Measurements from ENCODE around the gene UROC1. TPM values are rescaled to one million over a fixed set of nuclear protein-coding genes. Genes with fewer than 3 reads are reported as not detected.
A peak's percentile ranks its signal among the peaks of the same experiment; 100 is the strongest.

Gene UROC1
- total and polyA plus RNA-seq, 2 of the 4 experiments (the other 2 are of a cell fraction): not detected

DNA sequence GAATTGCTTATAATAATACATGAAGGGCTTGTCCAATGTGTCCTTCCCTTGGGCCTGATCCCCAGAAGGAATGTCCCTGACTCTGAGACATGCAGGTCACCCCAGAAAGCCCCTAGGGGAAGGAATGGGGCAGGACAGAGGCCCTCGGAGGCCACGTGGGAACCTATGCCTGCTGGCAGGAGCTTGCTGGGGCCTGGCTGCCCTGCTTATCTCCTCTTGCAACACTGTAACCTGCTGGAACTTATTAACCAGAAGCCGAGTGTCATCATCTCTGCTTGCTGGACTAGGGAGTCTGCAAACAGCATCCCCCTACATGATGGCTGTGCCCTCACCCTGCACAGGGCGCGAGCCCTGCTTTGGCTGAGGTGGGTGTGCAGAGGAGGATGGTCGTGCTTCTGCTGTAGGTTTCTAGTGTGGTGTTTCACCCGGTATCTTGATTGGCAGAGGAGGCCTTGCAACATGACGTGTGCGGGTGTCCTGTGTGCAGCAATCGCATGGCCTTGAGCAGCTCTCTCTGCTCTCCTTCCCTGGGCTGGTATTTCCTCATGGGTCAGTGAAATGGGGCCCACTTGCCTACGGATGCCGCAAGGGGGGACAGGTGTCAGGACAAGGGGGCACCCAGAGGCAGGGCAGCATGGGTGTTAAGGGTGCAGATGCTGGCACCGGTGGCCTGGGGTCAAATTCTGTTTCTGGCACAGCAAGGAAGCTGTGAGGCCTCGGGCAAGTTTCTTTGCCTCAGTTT lies 11.4 kb upstream of the UROC1 start:
- H3K18ac ChIP-seq (ENCODE audit: low read depth, low read length): no peak overlapping the region
- no peak overlapping the region for H3K9ac ChIP-seq (ENCODE audit: low read depth, low read length)
- no peaks in the 10 kb centered on the region for H3K36me3 ChIP-seq (ENCODE audit: control insufficient read depth, insufficient read depth, low read length)
- no peak overlapping the region for H3K4me2 ChIP-seq (ENCODE audit: low read depth, low read length)
- no peak overlapping the region for H3K4ac ChIP-seq (ENCODE audit: low read depth, low read length)
- H2AK5ac ChIP-seq (ENCODE audit: low read depth, low read length): no peak overlapping the region
- no peak overlapping the region for H2BK20ac ChIP-seq (ENCODE audit: low read depth, low read length)
- no peaks in the 10 kb centered on the region; the same call in 1 of the 2 replicates for H3K9me1 ChIP-seq (ENCODE audit: insufficient read depth, low read length)
- no peak overlapping the region for H4K5ac ChIP-seq (ENCODE audit: low read depth, low read length)
- no peak for DNase-seq
- H2BK15ac ChIP-seq (ENCODE audit: low read depth, low read length): no peak overlapping the region
- no TSS peak for BruUV-seq (replicated peaks)
- H2BK5ac ChIP-seq (ENCODE audit: low read depth, low read length, poor library complexity, severe bottlenecking): no peak overlapping the region
- H2AK9ac ChIP-seq (replicated peaks; ENCODE audit: low read depth, low read length, poor library complexity): no peak overlapping the region
- no peak overlapping the region for H2BK120ac ChIP-seq (ENCODE audit: low read depth, low read length)
- no peaks in the 10 kb centered on the region; the same call in 1 of the 2 replicates for H3K4me1 ChIP-seq (ENCODE audit: control insufficient read depth, insufficient read depth, low read length)
- H2AFZ ChIP-seq (replicated peaks; ENCODE audit: low read length, poor library complexity): no peak overlapping the region
- ChIA-PET CTCF (no interaction called here), POLR2A (ENCODE audit: unreplicated experiment) (no interaction called here)
- no peaks in the 10 kb centered on the region for H4K20me1 ChIP-seq (ENCODE audit: insufficient read depth, low read length)
- peaks cover 35% of the 10 kb centered on the region for H3K27me3 ChIP-seq (ENCODE audit: control insufficient read depth, insufficient read depth, low read length)
- no peak overlapping the region for H4K91ac ChIP-seq (ENCODE audit: insufficient read depth, low read depth, low read length)
- 90% methylated on average over 4 of the region's 14 CpGs; no CpG with 5 or more reads in 1 of the 2 experiments for WGBS, 2 experiments (ENCODE audit: extremely low coverage in 2 of 2, insufficient read length in 1 of 2)
- no peak overlapping the region for H3K56ac ChIP-seq (ENCODE audit: extremely low read depth, insufficient read depth, low read length)
- intact Hi-C loops (cut with micrococcal nuclease) (no loop called here), dilution Hi-C loops (cut with HindIII; ENCODE audit: low sequenced_read_pairs, unreplicated experiment) (no loop called here), in situ Hi-C loops (cut with MboI; ENCODE audit: low sequenced_read_pairs) (loop anchor here (10.0 kb wide), 1 partner anchor 926 kb away; no protein-coding TSS in a partner anchor)
- TF ChIP-seq, protein P1, sequence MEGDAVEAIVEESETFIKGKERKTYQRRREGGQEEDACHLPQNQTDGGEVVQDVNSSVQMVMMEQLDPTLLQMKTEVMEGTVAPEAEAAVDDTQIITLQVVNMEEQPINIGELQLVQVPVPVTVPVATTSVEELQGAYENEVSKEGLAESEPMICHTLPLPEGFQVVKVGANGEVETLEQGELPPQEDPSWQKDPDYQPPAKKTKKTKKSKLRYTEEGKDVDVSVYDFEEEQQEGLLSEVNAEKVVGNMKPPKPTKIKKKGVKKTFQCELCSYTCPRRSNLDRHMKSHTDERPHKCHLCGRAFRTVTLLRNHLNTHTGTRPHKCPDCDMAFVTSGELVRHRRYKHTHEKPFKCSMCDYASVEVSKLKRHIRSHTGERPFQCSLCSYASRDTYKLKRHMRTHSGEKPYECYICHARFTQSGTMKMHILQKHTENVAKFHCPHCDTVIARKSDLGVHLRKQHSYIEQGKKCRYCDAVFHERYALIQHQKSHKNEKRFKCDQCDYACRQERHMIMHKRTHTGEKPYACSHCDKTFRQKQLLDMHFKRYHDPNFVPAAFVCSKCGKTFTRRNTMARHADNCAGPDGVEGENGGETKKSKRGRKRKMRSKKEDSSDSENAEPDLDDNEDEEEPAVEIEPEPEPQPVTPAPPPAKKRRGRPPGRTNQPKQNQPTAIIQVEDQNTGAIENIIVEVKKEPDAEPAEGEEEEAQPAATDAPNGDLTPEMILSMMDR (conservative IDR thresholded peaks at IDR 0.05; ENCODE audit: low read depth, low read length): 0 out of 2 replicates have a peak, but pooled peaks have one; percentile 3
- TF ChIP-seq RCOR1 (IDR thresholded peaks at IDR 0.05; ENCODE audit: insufficient replicate concordance, low read length): no peak
- TF ChIP-seq, protein P2, sequence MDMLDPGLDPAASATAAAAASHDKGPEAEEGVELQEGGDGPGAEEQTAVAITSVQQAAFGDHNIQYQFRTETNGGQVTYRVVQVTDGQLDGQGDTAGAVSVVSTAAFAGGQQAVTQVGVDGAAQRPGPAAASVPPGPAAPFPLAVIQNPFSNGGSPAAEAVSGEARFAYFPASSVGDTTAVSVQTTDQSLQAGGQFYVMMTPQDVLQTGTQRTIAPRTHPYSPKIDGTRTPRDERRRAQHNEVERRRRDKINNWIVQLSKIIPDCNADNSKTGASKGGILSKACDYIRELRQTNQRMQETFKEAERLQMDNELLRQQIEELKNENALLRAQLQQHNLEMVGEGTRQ (IDR thresholded peaks at IDR 0.05; ENCODE audit: low read depth, low read length): peak; percentile 10; the same call in 1 of the 2 replicates
- no peak overlapping the region for H3K23ac ChIP-seq (ENCODE audit: low read depth, low read length)
- peak; percentile 12; the same call in 1 of the 2 replicates for ATAC-seq (ENCODE audit: low read depth)
- H3K27ac ChIP-seq (ENCODE audit: insufficient read depth, low read length): no peak overlapping the region
- no peak overlapping the region for H3K14ac ChIP-seq (replicated peaks; ENCODE audit: low read depth, low read length)
- H4K8ac ChIP-seq (ENCODE audit: low read depth in 2 of 2, low read length in 2 of 2): no peak overlapping the region
- H3K4me3 ChIP-seq (ENCODE audit: insufficient read depth, low read depth, low read length): no peak overlapping the region
- no peaks in the 10 kb centered on the region for H3K9me3 ChIP-seq (ENCODE audit: control insufficient read depth, insufficient read depth, low read length)
- no peaks in the 10 kb centered on the region for H3K79me1 ChIP-seq (ENCODE audit: low read depth in 1 of 2, low read length in 2 of 2)
